Measurements from ENCODE around the gene ATP1A1. TPM values are rescaled to one million over a fixed set of nuclear protein-coding genes. Genes with fewer than 3 reads are reported as not detected.

The ATP1A1 gene
- total RNA-seq, 4 donors from 2014 or later, result 90.9 to 208 (median 174) TPM

DNA sequence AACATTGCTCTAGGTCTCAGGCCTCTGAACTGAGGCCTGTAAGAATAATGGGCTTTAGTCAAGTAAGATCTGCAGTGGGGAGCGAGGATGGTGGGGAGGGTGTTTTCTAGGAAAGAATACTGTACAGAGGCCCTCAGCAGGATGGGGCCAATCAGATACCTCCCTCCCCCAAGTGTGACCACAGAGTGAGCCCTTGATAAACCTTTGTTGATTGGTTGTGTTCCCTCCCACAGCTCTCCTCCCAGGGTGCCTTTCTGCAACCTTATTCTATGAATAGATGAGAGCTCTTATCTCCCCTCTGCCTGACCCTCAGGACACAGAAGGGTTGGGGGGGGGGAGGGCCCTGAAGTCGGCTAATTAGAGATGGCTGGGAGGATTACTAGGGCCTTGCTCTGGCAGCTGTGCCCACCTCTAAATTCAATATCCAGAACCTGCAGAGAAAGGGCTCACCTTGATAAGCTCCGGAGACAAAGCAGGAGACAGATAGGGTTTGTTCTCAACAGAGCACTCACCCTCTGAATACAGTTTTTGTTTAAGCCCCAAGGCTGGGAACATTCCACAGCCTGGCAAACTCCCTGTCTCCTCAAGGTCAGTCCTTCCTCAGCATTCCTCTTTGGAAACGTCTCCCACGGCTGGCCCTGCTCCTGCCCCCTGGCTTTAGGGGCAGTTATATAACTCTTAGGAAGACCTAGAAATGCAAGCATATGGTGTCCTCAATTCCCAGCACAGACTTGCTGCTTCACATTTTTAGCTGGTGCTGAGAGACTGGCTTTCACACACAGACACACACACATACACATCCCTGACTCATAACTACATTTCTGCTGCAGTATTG lies 42.9 kb downstream of the ATP1A1 start:
- Histone ChIP-seq H3K27ac (no peak overlapping the region), H3K4me3 (no peak overlapping the region), H3K4me1 (peaks cover 0 to 18% (median 10%) of the 10 kb centered on the region in 3 donors), H3K36me3 (no peaks in the 10 kb centered on the region), H3K27me3 (no peaks in the 10 kb centered on the region), H3K9me3 (no peaks in the 10 kb centered on the region)
- 23 to 31% methylated on average over 2 to 4 of the region's 5 CpGs for WGBS, 2 donors (ENCODE audit: low coverage in 1 of 2)
- ATAC-seq, result no peak
- TF ChIP-seq, protein P1, sequence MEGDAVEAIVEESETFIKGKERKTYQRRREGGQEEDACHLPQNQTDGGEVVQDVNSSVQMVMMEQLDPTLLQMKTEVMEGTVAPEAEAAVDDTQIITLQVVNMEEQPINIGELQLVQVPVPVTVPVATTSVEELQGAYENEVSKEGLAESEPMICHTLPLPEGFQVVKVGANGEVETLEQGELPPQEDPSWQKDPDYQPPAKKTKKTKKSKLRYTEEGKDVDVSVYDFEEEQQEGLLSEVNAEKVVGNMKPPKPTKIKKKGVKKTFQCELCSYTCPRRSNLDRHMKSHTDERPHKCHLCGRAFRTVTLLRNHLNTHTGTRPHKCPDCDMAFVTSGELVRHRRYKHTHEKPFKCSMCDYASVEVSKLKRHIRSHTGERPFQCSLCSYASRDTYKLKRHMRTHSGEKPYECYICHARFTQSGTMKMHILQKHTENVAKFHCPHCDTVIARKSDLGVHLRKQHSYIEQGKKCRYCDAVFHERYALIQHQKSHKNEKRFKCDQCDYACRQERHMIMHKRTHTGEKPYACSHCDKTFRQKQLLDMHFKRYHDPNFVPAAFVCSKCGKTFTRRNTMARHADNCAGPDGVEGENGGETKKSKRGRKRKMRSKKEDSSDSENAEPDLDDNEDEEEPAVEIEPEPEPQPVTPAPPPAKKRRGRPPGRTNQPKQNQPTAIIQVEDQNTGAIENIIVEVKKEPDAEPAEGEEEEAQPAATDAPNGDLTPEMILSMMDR (IDR thresholded peaks at IDR 0.05), result no peak
- TF ChIP-seq EP300 (IDR thresholded peaks at IDR 0.05), result no peak
- no peak for TF ChIP-seq POLR2A (IDR thresholded peaks at IDR 0.05)
- TF ChIP-seq POLR2AphosphoS5 (IDR thresholded peaks at IDR 0.05), result no peak

DNA sequence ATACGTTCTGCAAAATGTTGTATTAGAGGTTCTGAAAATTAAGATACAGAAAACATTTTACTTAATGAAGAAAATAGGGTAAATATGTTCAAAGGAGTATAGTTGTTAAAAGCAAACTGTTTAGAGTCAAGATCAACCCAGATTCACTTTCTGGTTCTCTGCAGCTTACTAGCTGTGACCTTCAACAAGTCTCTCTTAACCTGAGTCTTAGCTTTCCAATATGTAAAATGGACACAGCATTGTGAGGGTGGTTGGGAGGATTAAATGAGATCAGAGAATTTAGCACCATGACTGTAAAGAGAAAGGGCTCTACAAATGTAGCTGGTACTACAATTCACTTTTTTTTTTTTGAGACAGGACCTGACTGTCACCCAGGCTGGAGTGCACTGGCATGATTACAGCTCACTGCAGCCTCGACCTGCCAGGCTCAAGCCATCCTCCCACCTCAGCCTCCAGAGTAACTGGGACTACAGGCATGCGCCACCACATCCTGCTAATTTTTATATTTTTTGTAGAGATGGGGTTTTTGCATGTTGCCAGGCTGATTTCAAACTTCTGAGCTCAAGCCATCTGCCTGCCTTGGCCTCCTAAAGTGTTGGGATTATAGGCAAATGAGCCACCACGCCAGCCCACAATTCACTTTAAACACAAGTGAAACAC lies 43.9 kb downstream of the ATP1A1 start:
- Histone ChIP-seq H3K4me3 (no peak overlapping the region), H3K36me3 (no peaks in the 10 kb centered on the region), H3K27ac (no peak overlapping the region)

GRCh38 chr1:116417678-116418077 lies 44.6 kb downstream of the ATP1A1 start:
- Histone ChIP-seq H3K9me3 (no peaks in the 10 kb centered on the region), H3K27me3 (no peaks in the 10 kb centered on the region), H3K4me1 (peaks cover 0 to 18% (median 10%) of the 10 kb centered on the region in 3 donors), H3K36me3 (no peaks in the 10 kb centered on the region), H3K4me3 (peak overlapping the region; percentile 69 to 72), H3K27ac (peak overlapping the region in 2 of 4 donors; percentile 78 to 82)
- no peak for TF ChIP-seq POLR2AphosphoS5 (IDR thresholded peaks at IDR 0.05)
- TF ChIP-seq, protein P1 (IDR thresholded peaks at IDR 0.05), result no peak
- no peak for TF ChIP-seq EP300 (IDR thresholded peaks at IDR 0.05)
- TF ChIP-seq POLR2A (IDR thresholded peaks at IDR 0.05), result no peak
- ATAC-seq, result no peak
- WGBS, 2 donors (ENCODE audit: low coverage in 1 of 2), result 40 to 69% methylated on average over 1 to 5 of the region's 6 CpGs

More for the DNA sequence above, 43.9 kb downstream of the ATP1A1 start:
- Histone ChIP-seq H3K9me3 (no peaks in the 10 kb centered on the region), H3K4me1 (peaks cover 0 to 18% (median 10%) of the 10 kb centered on the region in 3 donors), H3K27me3 (no peaks in the 10 kb centered on the region)
- TF ChIP-seq EP300 (IDR thresholded peaks at IDR 0.05), result no peak
- TF ChIP-seq, protein P1 (IDR thresholded peaks at IDR 0.05), result no peak
- no peak for TF ChIP-seq POLR2A (IDR thresholded peaks at IDR 0.05)
- no peak for TF ChIP-seq POLR2AphosphoS5 (IDR thresholded peaks at IDR 0.05)
- WGBS, 2 donors (ENCODE audit: low coverage in 1 of 2), result 78 to 89% methylated on average over 3 to 4 of the region's 4 CpGs
- ATAC-seq, result no peak

GRCh38 chr1:116418091-116418830 lies 45.2 kb downstream of the ATP1A1 start:
- Histone ChIP-seq H3K27me3 (no peaks in the 10 kb centered on the region), H3K4me3 (peak overlapping the region; percentile 69 to 72), H3K9me3 (no peaks in the 10 kb centered on the region), H3K27ac (peak overlapping the region; percentile 3 to 82 (median 80)), H3K36me3 (no peaks in the 10 kb centered on the region), H3K4me1 (peaks cover 0 to 18% (median 10%) of the 10 kb centered on the region in 3 donors)
- WGBS, 2 donors (ENCODE audit: low coverage in 1 of 2), result 4 to 40% methylated on average over 1 to 8 of the region's 48 CpGs
- no peak for TF ChIP-seq EP300 (IDR thresholded peaks at IDR 0.05)
- TF ChIP-seq POLR2AphosphoS5 (IDR thresholded peaks at IDR 0.05), result peak; percentile 81
- TF ChIP-seq, protein P1 (IDR thresholded peaks at IDR 0.05), result peak in 1 of 4 experiments; percentile 39
- peak in 1 of 2 donors; percentile 37 for TF ChIP-seq POLR2A (IDR thresholded peaks at IDR 0.05)
- ATAC-seq, result peak; percentile 87

Data from gastroesophageal sphincter (tissue), 4 donors.